Measurements from ENCODE around the gene NWD2.

GRCh38 chr4:37471093-37471492 is 226.6 kb downstream of the NWD2 start:
- TF ChIP-seq CTCF (conservative IDR thresholded peaks at IDR 0.05; ENCODE audit: low read depth, low read length) (no peak), EZH2phosphoT487 (IDR thresholded peaks at IDR 0.05; ENCODE audit: borderline replicate concordance, low read length) (no peak), EZH2 (IDR thresholded peaks at IDR 0.05; ENCODE audit: low read length, unreplicated experiment) (no peak)
